Activated CD4-positive, alpha-beta memory T cell treated with anti-CD3 and anti-CD28 coated beads for 36 hours (primary cell): ENCODE measurements around the gene FOXJ2. TPM values are rescaled to one million over a fixed set of nuclear protein-coding genes. Genes with fewer than 3 reads are reported as not detected.
"Not testable (repeated sequence)": the region's sequence is repeated elsewhere in the genome, so short reads cannot be mapped to it uniquely, and the experiment has no call there.

ENCODE experiments used
- CTCF ChIA-PET: fragments of 350-600 bp; sonication (Branson Sonifier 250); formaldehyde crosslinking; loops from one replicate; lab custom pipeline; 2021; ENCODE audit warnings: antibody characterized with exemption, inconsistent platforms; lab: Charles Lee
- POLR2A ChIA-PET: fragments of 350-600 bp; sonication (Branson Sonifier 250); formaldehyde crosslinking; loops from one replicate; lab custom pipeline; 2021; ENCODE audit warnings: antibody characterized with exemption; lab: Charles Lee
- DNase-seq: peaks from one replicate; pipeline ENCODE4 v3.0.0-alpha.2; 2020
- H3K27ac Mint-ChIP-seq: one replicate; pipeline ENCODE4 v1.8.0; 2021; ENCODE audit warnings: mixed read lengths
- H3K27me3 Mint-ChIP-seq: one replicate; pipeline ENCODE4 v1.8.0; 2021; ENCODE audit warnings: mixed read lengths
- H3K36me3 Mint-ChIP-seq: one replicate; pipeline ENCODE4 v1.8.0; 2021; ENCODE audit warnings: mixed read lengths
- H3K4me1 Mint-ChIP-seq: one replicate; pipeline ENCODE4 v1.8.0; 2021; ENCODE audit warnings: low read depth, mixed read lengths
- H3K4me3 Mint-ChIP-seq: one replicate; pipeline ENCODE4 v1.8.0; 2021; ENCODE audit warnings: mild to moderate bottlenecking, mixed read lengths
- H3K9me3 Mint-ChIP-seq: one replicate; pipeline ENCODE4 v1.8.0; 2021; ENCODE audit warnings: mixed read lengths
- intact Hi-C: fragments of 100-400 bp; cut with micrococcal nuclease; formaldehyde crosslinking; loops from one replicate; pipeline ENCODE4 v1.15.1; 2023
- total RNA-seq, 2 experiments: library from RNA; stranded (reverse); gene quantifications; one replicate each; pipeline ENCODE4 v1.2.3, GENCODE V29; 2021

The FOXJ2 gene
- total RNA-seq, 2 experiments from 2014 or later, result 16.7 to 17.1 TPM

DNA sequence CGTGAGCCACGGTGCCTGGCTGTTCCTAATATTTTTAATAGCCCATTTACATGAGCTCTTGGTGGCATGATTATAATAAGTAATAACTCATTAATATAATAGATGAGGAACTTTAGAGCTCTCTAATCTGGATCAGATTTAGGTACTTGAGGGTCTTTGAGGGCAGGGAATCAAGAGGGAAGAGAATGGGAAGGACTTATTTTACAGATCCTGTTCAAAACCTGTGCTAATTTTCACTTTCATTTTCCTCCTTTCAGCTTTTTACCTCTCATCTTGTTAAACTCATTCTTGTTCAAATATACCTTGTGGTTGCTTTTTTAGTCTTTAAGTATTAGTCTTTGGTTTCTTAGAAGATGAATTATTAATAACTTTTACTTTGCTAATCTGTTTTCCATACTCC is 55.1 kb downstream of the FOXJ2 start:
- ChIA-PET CTCF (interaction anchor here (2.3 to 2.4 kb wide), 2 partner anchors 9 to 154 kb away, joined by 7 to 20 read pairs; no protein-coding TSS in a partner anchor), POLR2A (interaction anchor here (1.4 kb wide), 1 partner anchor 60 kb away, joined by 3 read pairs; no protein-coding TSS in a partner anchor)
- no peaks in the 10 kb centered on the region for H3K27me3 Mint-ChIP-seq
- H3K4me1 Mint-ChIP-seq, result peaks cover 52% of the 10 kb centered on the region
- no peaks in the 10 kb centered on the region for H3K9me3 Mint-ChIP-seq
- peak overlapping the region; percentile 89 for H3K27ac Mint-ChIP-seq
- H3K4me3 Mint-ChIP-seq, result peak overlapping the region; percentile 62
- DNase-seq, result no peak
- intact Hi-C loops, result no loop called here
- peaks cover 28% of the 10 kb centered on the region for H3K36me3 Mint-ChIP-seq

GRCh38 chr12:8088574-8088973 is 56.1 kb downstream of the FOXJ2 start:
- Mint-ChIP-seq H3K9me3 (no peaks in the 10 kb centered on the region), H3K36me3 (peaks cover 33% of the 10 kb centered on the region), H3K4me3 (peak overlapping the region; percentile 62), H3K27me3 (no peaks in the 10 kb centered on the region), H3K4me1 (peaks cover 49% of the 10 kb centered on the region), H3K27ac (peak overlapping the region; percentile 89)
- POLR2A ChIA-PET, result interaction anchor here (1.2 to 1.4 kb wide), 2 partner anchors 22 to 61 kb away, joined by 3 read pairs; partner anchors contain the start of gene C3AR1
- intact Hi-C loops, result no loop called here
- peak; percentile 63 for DNase-seq
- CTCF ChIA-PET, result interaction anchor here (0.8 to 2.4 kb wide), 4 partner anchors 10 to 155 kb away, joined by 4 to 20 read pairs (median 6); no protein-coding TSS in a partner anchor

GRCh38 chr12:8089277-8089676 is 56.8 kb downstream of the FOXJ2 start:
- Mint-ChIP-seq H3K36me3 (peaks cover 33% of the 10 kb centered on the region), H3K4me1 (peaks cover 42% of the 10 kb centered on the region)
- intact Hi-C loops, H3K4me3 Mint-ChIP-seq, H3K27me3 Mint-ChIP-seq, H3K9me3 Mint-ChIP-seq, DNase-seq, H3K27ac Mint-ChIP-seq: not testable (repeated sequence)
- CTCF ChIA-PET, result interaction anchor here (1.2 to 2.4 kb wide), 3 partner anchors 11 to 156 kb away, joined by 6 to 20 read pairs (median 7); no protein-coding TSS in a partner anchor
- POLR2A ChIA-PET, result interaction anchor here (1.2 kb wide), 1 partner anchor 23 kb away, joined by 3 read pairs; the partner anchor contains the start of gene C3AR1

GRCh38 chr12:8089716-8090115 is 57.2 kb downstream of the FOXJ2 start:
- no peaks in the 10 kb centered on the region for H3K27me3 Mint-ChIP-seq
- DNase-seq, result no peak
- ChIA-PET CTCF (no interaction called here), POLR2A (no interaction called here)
- H3K9me3 Mint-ChIP-seq, result no peaks in the 10 kb centered on the region
- H3K36me3 Mint-ChIP-seq, result peaks cover 32% of the 10 kb centered on the region
- no peak overlapping the region for H3K27ac Mint-ChIP-seq
- H3K4me1 Mint-ChIP-seq, result peaks cover 37% of the 10 kb centered on the region
- H3K4me3 Mint-ChIP-seq, result no peak overlapping the region
- intact Hi-C loops, result no loop called here

- CTCF ChIA-PET, result interaction anchor here (1.3 kb wide), 1 partner anchor 144 kb away, joined by 5 read pairs; no protein-coding TSS in a partner anchor
- H3K4me1 Mint-ChIP-seq, result peaks cover 13% of the 10 kb centered on the region
- no peak overlapping the region for H3K4me3 Mint-ChIP-seq
- H3K27me3 Mint-ChIP-seq, result no peaks in the 10 kb centered on the region
- intact Hi-C loops, result no loop called here
- no peak for DNase-seq
- H3K36me3 Mint-ChIP-seq, result peaks cover 48% of the 10 kb centered on the region
- no peak overlapping the region for H3K27ac Mint-ChIP-seq
- H3K9me3 Mint-ChIP-seq, result no peaks in the 10 kb centered on the region
- POLR2A ChIA-PET, result no interaction called here
Measured at GRCh38 chr12:8093291-8093690, 60.8 kb downstream of the FOXJ2 start.

- peaks cover 43% of the 10 kb centered on the region for H3K36me3 Mint-ChIP-seq
Measured at GRCh38 chr12:8096281-8096915, 63.9 kb downstream of the FOXJ2 start.

GRCh38 chr12:8099235-8099634 is 66.7 kb downstream of the FOXJ2 start:
- peaks cover 35% of the 10 kb centered on the region for H3K36me3 Mint-ChIP-seq
- intact Hi-C loops, result no loop called here
- POLR2A ChIA-PET, result no interaction called here

More at GRCh38 chr12:8096281-8096915, 63.9 kb downstream of the FOXJ2 start:
- intact Hi-C loops, result no loop called here
- Mint-ChIP-seq H3K4me3 (no peak overlapping the region), H3K9me3 (no peaks in the 10 kb centered on the region), H3K27me3 (no peaks in the 10 kb centered on the region), H3K27ac (no peak overlapping the region), H3K4me1 (peaks cover 11% of the 10 kb centered on the region)
- CTCF ChIA-PET, result no interaction called here
- no peak for DNase-seq
- POLR2A ChIA-PET, result no interaction called here

More at GRCh38 chr12:8099235-8099634, 66.7 kb downstream of the FOXJ2 start:
- no peak for DNase-seq
- no peak overlapping the region for H3K27ac Mint-ChIP-seq
- H3K4me3 Mint-ChIP-seq, result no peak overlapping the region
- CTCF ChIA-PET, result interaction anchor here (0.6 kb wide), 1 partner anchor 31 kb away, joined by 3 read pairs; no protein-coding TSS in a partner anchor
- H3K27me3 Mint-ChIP-seq, result no peaks in the 10 kb centered on the region
- H3K9me3 Mint-ChIP-seq, result no peaks in the 10 kb centered on the region
- H3K4me1 Mint-ChIP-seq, result peaks cover 9% of the 10 kb centered on the region

Other genes starting within 250 kb of the FOXJ2 start
- gene NANOG, start 243.3 kb upstream of the FOXJ2 start, total RNA-seq, result not detected
- 1 to 10 TPM; 8.0 to 8.9 TPM for gene SLC2A14, start 159.8 kb upstream of the FOXJ2 start, total RNA-seq
- 100 to 1,000 TPM; 310 to 315 TPM for gene SLC2A3, start 96.5 kb upstream of the FOXJ2 start, total RNA-seq
- under 1 TPM; 0.94 to 0.97 TPM for gene C3AR1, start 33.6 kb downstream of the FOXJ2 start, total RNA-seq
- 10 to 100 TPM; 29.4 to 32.2 TPM for gene NECAP1, start 49.6 kb downstream of the FOXJ2 start, total RNA-seq
- 1 to 10 TPM; 1.2 TPM for gene CLEC4A, start 90.9 kb downstream of the FOXJ2 start, total RNA-seq
- not detected for gene ZNF705A, start 124.3 kb downstream of the FOXJ2 start, total RNA-seq
- gene FAM90A1, start 194.9 kb downstream of the FOXJ2 start, total RNA-seq, result under 1 TPM; 0.41 to 0.43 TPM